HG03354 (cell line): ENCODE measurements around the gene TP73.
"Not testable (repeated sequence)": the region's sequence is repeated elsewhere in the genome, so short reads cannot be mapped to it uniquely, and the experiment has no call there.

Experiments used
- ATAC-seq: cut with Tn5 transposase; IDR thresholded peaks from one replicate; pipeline ENCODE4 v1.9.1; 2021; ENCODE audit warnings: mild to moderate bottlenecking; ENCODE audit not compliant: unreplicated experiment, poor library complexity, severe bottlenecking

TP73 gene

GRCh38 chr1:3717041-3717714 lies 64.9 kb downstream of the TP73 start:
- ATAC-seq, result no peak

- ATAC-seq, result no peak
These were observed 65.6 kb downstream of the TP73 start for GRCh38 chr1:3717715-3718601.

GRCh38 chr1:3718764-3719163 lies 66.4 kb downstream of the TP73 start:
- no peak for ATAC-seq

GRCh38 chr1:3721955-3722465 lies 69.7 kb downstream of the TP73 start:
- no peak for ATAC-seq

- no peak for ATAC-seq
These were observed 70.5 kb downstream of the TP73 start for GRCh38 chr1:3722846-3723245.

- not testable (repeated sequence) for ATAC-seq
These were observed 72.2 kb downstream of the TP73 start for GRCh38 chr1:3724416-3725030.

GRCh38 chr1:3725366-3725765 lies 73.0 kb downstream of the TP73 start:
- no peak for ATAC-seq

- ATAC-seq, result no peak
These were observed 74.9 kb downstream of the TP73 start for GRCh38 chr1:3727042-3727824.

GRCh38 chr1:3727825-3728776 lies 75.8 kb downstream of the TP73 start:
- no peak for ATAC-seq

- no peak for ATAC-seq
These were observed 77.6 kb downstream of the TP73 start for GRCh38 chr1:3729594-3730542.

- ATAC-seq, result no peak
These were observed 78.4 kb downstream of the TP73 start for GRCh38 chr1:3730543-3731247.

- no peak for ATAC-seq
These were observed 79.5 kb downstream of the TP73 start for GRCh38 chr1:3731583-3732433.

- ATAC-seq, result no peak
These were observed 80.2 kb downstream of the TP73 start for GRCh38 chr1:3732434-3733093.

- ATAC-seq, result no peak
These were observed 81.0 kb downstream of the TP73 start for GRCh38 chr1:3733094-3733882.
